Keratinocyte (primary cell): ENCODE data around the gene LINGO1. TPM values are rescaled to one million over a fixed set of nuclear protein-coding genes. Genes with fewer than 3 reads are reported as not detected.

Source experiments
- DNase-seq: peaks from one replicate; pipeline ENCODE4 v3.0.0-alpha.2; 2011; ENCODE audit warnings: low read depth, missing footprints, low spot score
- FAIRE-seq: peaks from 2 replicates; lab custom pipeline; 2011; peaks lifted over from hg19 to GRCh38; lab: Jason Lieb, UNC
- H2AFZ ChIP-seq: 2 replicates; pipeline ENCODE4 v1.6.0; 2012; ENCODE audit warnings: low read length, control low read depth, inconsistent platforms; ENCODE audit not compliant: control insufficient read depth
- H3K27ac ChIP-seq: 2 replicates; pipeline ENCODE4 v1.5.1; 2011; ENCODE audit warnings: low read length; ENCODE audit not compliant: control insufficient read depth, insufficient read depth
- H3K27me3 ChIP-seq: 3 replicates; pipeline ENCODE4 v1.6.0; 2011; ENCODE audit warnings: low read length; ENCODE audit not compliant: control insufficient read depth, insufficient read depth; ENCODE audit errors: extremely low read depth
- H3K36me3 ChIP-seq, 2 experiments: 2 replicates in 1 of 2; 3 replicates in 1 of 2; pipeline ENCODE4 v1.5.1; 2011; ENCODE audit warnings: low read length in 2 of 2, mild to moderate bottlenecking in 1 of 2; ENCODE audit not compliant: control insufficient read depth in 2 of 2, insufficient read depth in 2 of 2; ENCODE audit errors: extremely low read depth in 1 of 2
- H3K4me1 ChIP-seq: 3 replicates; pipeline ENCODE4 v1.5.1; 2011; ENCODE audit warnings: low read length; ENCODE audit not compliant: control insufficient read depth, insufficient read depth; ENCODE audit errors: extremely low read depth
- H3K4me2 ChIP-seq: 3 replicates; pipeline ENCODE4 v1.6.0; 2011; ENCODE audit warnings: low read depth, low read length; ENCODE audit not compliant: control insufficient read depth, insufficient read depth; ENCODE audit errors: extremely low read depth
- H3K4me3 ChIP-seq, 3 experiments: fragments of 200-600 bp in 1 of 3; sonication (generic) in 1 of 3; 2 replicates in 2 of 3; 3 replicates in 1 of 3; pipeline ENCODE4 v1.5.1; 2011 to 2016; ENCODE audit warnings: low read length in 3 of 3, mild to moderate bottlenecking in 3 of 3, control low read depth in 2 of 3, inconsistent platforms in 1 of 3, low read depth in 1 of 3, mixed read lengths in 1 of 3, mixed run types in 1 of 3, moderate library complexity in 1 of 3; ENCODE audit not compliant: control insufficient read depth in 2 of 3, insufficient read depth in 2 of 3; ENCODE audit errors: extremely low read depth in 1 of 3
- H3K79me2 ChIP-seq: 2 replicates; pipeline ENCODE4 v1.6.0; 2012; ENCODE audit warnings: low read length; ENCODE audit not compliant: control insufficient read depth, insufficient read depth
- H3K9ac ChIP-seq: 3 replicates; pipeline ENCODE4 v1.6.0; 2011; ENCODE audit warnings: low read length; ENCODE audit not compliant: control insufficient read depth, insufficient read depth; ENCODE audit errors: extremely low read depth
- H3K9me1 ChIP-seq: 3 replicates; pipeline ENCODE4 v1.6.0; 2011; ENCODE audit warnings: low read length; ENCODE audit not compliant: control insufficient read depth, insufficient read depth; ENCODE audit errors: extremely low read depth
- H3K9me3 ChIP-seq: 2 replicates; pipeline ENCODE4 v1.5.1; 2012; ENCODE audit warnings: low read depth, low read length; ENCODE audit not compliant: control insufficient read depth
- H4K20me1 ChIP-seq: 3 replicates; pipeline ENCODE4 v1.6.0; 2011; ENCODE audit warnings: low read length; ENCODE audit not compliant: control insufficient read depth, insufficient read depth; ENCODE audit errors: extremely low read depth
- EZH2 ChIP-seq: IDR thresholded peaks from one replicate; pipeline ENCODE4 v1.6.1; 2012; ENCODE audit warnings: inconsistent platforms, mild to moderate bottlenecking, low read length, moderate library complexity
- dilution Hi-C: fragments of 300-500 bp; cut with MboI; formaldehyde crosslinking; loops from one replicate; pipeline ENCODE4 v1.7.0; 2020; ENCODE audit warnings: low sequenced_read_pairs; ENCODE audit not compliant: extremely low pct_ligation_motif_present
- polyA plus RNA-seq, 5 experiments: library from polyadenylated mRNA; depleted of rRNA in 3 of 5; stranded (reverse) in 3 of 5; stranded (forward) in 1 of 5; unstranded in 1 of 5; fragments of >200 nt; gene quantifications; 1 replicate in 1 of 5; 2 replicates in 3 of 5; 3 replicates in 1 of 5; pipeline versions ENCODE4 v1.2.1 to v1.2.3, GENCODE V29; 2011 to 2012; ENCODE audit warnings: missing spikeins in 2 of 5, low read depth in 1 of 5, low replicate concordance in 1 of 5
- TF ChIP-seq, protein P1 (sequence below), 3 experiments: IDR thresholded peaks in 1 of 3; conservative IDR thresholded peaks in 1 of 3; optimal IDR thresholded peaks in 1 of 3; 2 replicates in 2 of 3; 3 replicates in 1 of 3; pipeline versions ENCODE3 to v1.5.1; 2011; ENCODE audit warnings: low read length in 3 of 3, mild to moderate bottlenecking in 3 of 3, moderate library complexity in 2 of 3, control low read depth in 1 of 3, inconsistent platforms in 1 of 3; ENCODE audit not compliant: insufficient read depth in 2 of 3; ENCODE audit errors: extremely low read depth in 1 of 3

The LINGO1 gene
- polyA plus RNA-seq, 1 donor (not counting 4 experiments of a cell fraction or from before 2014, with no cell fraction given): not detected

DNA sequence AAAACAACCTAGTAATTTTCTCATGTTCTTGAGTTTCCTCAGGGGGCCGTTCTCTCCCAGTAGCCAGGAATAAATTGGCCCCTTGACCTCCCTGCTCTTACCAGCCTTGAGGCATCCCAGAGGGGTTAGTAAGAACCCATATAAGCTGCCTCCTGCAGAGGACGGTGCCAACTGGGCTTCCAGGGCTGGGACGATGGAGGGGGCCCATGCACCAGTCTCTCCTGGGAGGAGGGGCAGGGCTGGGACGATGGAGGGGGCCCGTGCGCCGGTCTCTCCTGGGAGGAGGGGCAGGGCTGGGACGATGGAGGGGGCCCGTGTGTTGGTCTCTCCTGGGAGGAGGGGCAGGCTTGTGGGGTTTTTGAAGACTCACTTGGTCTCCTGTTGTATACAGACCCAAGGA is 22.0 kb downstream of the LINGO1 start:
- Histone ChIP-seq H3K4me3 (no peak overlapping the region), H3K27me3 (peaks cover 2% of the 10 kb centered on the region), H3K4me2 (no peak overlapping the region), H3K79me2 (no peaks in the 10 kb centered on the region), H3K27ac (no peak overlapping the region), H4K20me1 (no peaks in the 10 kb centered on the region), H2AFZ (no peak overlapping the region), H3K9me1 (no peaks in the 10 kb centered on the region), H3K9ac (no peak overlapping the region), H3K36me3 (no peaks in the 10 kb centered on the region), H3K4me1 (no peaks in the 10 kb centered on the region), H3K9me3 (no peaks in the 10 kb centered on the region)
- no peak for TF ChIP-seq EZH2
- TF ChIP-seq, protein P1, sequence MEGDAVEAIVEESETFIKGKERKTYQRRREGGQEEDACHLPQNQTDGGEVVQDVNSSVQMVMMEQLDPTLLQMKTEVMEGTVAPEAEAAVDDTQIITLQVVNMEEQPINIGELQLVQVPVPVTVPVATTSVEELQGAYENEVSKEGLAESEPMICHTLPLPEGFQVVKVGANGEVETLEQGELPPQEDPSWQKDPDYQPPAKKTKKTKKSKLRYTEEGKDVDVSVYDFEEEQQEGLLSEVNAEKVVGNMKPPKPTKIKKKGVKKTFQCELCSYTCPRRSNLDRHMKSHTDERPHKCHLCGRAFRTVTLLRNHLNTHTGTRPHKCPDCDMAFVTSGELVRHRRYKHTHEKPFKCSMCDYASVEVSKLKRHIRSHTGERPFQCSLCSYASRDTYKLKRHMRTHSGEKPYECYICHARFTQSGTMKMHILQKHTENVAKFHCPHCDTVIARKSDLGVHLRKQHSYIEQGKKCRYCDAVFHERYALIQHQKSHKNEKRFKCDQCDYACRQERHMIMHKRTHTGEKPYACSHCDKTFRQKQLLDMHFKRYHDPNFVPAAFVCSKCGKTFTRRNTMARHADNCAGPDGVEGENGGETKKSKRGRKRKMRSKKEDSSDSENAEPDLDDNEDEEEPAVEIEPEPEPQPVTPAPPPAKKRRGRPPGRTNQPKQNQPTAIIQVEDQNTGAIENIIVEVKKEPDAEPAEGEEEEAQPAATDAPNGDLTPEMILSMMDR (optimal IDR thresholded peaks at IDR 0.05 in 1 of 3, IDR thresholded peaks at IDR 0.05 in 1 of 3, conservative IDR thresholded peaks at IDR 0.05 in 1 of 3; ENCODE audit: extremely low read depth in 1 of 3, insufficient read depth in 2 of 3, low read length in 3 of 3): no peak
- dilution Hi-C loops: no loop called here
- FAIRE-seq: no peak
- no peak for DNase-seq

DNA sequence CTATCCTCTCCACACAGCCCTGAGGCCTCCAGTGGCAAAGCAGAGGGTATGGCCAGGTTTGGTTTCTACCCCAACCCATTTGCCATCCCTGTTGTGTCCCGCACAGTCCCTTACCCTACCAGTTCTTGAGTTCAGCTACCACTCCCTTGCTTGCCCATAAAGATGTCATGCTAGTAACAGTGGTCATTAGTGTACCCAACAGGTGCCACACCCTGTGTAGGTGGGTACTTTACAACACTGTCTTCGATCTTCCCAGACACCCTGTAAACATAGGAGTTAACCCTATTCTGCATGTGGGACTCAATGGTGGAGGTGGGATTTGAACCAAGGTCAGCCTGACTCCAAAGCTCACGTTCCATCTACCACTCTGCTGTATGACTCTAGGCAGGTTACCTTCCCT is 23.2 kb downstream of the LINGO1 start:
- no peaks in the 10 kb centered on the region for H3K79me2 ChIP-seq
- no peaks in the 10 kb centered on the region for H3K4me1 ChIP-seq
- no peaks in the 10 kb centered on the region for H3K36me3 ChIP-seq
- H3K9me1 ChIP-seq: no peaks in the 10 kb centered on the region
- H3K9me3 ChIP-seq: no peaks in the 10 kb centered on the region
- no peak for FAIRE-seq
- no peak overlapping the region for H3K9ac ChIP-seq
- H3K27ac ChIP-seq: no peak overlapping the region
- no peak overlapping the region for H2AFZ ChIP-seq
- H4K20me1 ChIP-seq: no peaks in the 10 kb centered on the region
- H3K27me3 ChIP-seq: peaks cover 2% of the 10 kb centered on the region
- H3K4me2 ChIP-seq: no peak overlapping the region
- dilution Hi-C loops: no loop called here
- no peak for DNase-seq
- H3K4me3 ChIP-seq: no peak overlapping the region
- no peak for TF ChIP-seq EZH2
- TF ChIP-seq, protein P1 (optimal IDR thresholded peaks at IDR 0.05 in 1 of 3, IDR thresholded peaks at IDR 0.05 in 1 of 3, conservative IDR thresholded peaks at IDR 0.05 in 1 of 3; ENCODE audit: extremely low read depth in 1 of 3, insufficient read depth in 2 of 3, low read length in 3 of 3): no peak
